HUES48 (cell line): ENCODE data around the gene NOM1.
"Not testable (repeated sequence)": the region's sequence is repeated elsewhere in the genome, so short reads cannot be mapped to it uniquely, and the experiment has no call there.

Experiments
- H3K27ac ChIP-seq: one replicate; pipeline ENCODE4 v1.7.0; 2013; ENCODE audit warnings: low read depth, low read length, inconsistent platforms
- H3K27me3 ChIP-seq: 2 replicates; pipeline ENCODE4 v1.6.1; 2013; ENCODE audit warnings: mild to moderate bottlenecking, low read length; ENCODE audit not compliant: control insufficient read depth, insufficient read depth
- H3K36me3 ChIP-seq: 2 replicates; pipeline ENCODE4 v1.6.1; 2013; ENCODE audit warnings: low read length; ENCODE audit not compliant: control insufficient read depth, insufficient read depth
- H3K4me1 ChIP-seq: 2 replicates; pipeline ENCODE4 v1.6.1; 2013; ENCODE audit warnings: mild to moderate bottlenecking, low read length; ENCODE audit not compliant: control insufficient read depth, insufficient read depth
- H3K4me3 ChIP-seq: 2 replicates; pipeline ENCODE4 v1.5.1; 2013; ENCODE audit warnings: mild to moderate bottlenecking, low read depth, low read length
- H3K9ac ChIP-seq: 2 replicates; pipeline ENCODE4 v1.6.1; 2013; ENCODE audit warnings: mild to moderate bottlenecking, low read depth, low read length, moderate library complexity
- H3K9me3 ChIP-seq: 2 replicates; pipeline ENCODE4 v1.6.1; 2013; ENCODE audit warnings: low read length; ENCODE audit not compliant: control insufficient read depth, insufficient read depth

The NOM1 gene

DNA sequence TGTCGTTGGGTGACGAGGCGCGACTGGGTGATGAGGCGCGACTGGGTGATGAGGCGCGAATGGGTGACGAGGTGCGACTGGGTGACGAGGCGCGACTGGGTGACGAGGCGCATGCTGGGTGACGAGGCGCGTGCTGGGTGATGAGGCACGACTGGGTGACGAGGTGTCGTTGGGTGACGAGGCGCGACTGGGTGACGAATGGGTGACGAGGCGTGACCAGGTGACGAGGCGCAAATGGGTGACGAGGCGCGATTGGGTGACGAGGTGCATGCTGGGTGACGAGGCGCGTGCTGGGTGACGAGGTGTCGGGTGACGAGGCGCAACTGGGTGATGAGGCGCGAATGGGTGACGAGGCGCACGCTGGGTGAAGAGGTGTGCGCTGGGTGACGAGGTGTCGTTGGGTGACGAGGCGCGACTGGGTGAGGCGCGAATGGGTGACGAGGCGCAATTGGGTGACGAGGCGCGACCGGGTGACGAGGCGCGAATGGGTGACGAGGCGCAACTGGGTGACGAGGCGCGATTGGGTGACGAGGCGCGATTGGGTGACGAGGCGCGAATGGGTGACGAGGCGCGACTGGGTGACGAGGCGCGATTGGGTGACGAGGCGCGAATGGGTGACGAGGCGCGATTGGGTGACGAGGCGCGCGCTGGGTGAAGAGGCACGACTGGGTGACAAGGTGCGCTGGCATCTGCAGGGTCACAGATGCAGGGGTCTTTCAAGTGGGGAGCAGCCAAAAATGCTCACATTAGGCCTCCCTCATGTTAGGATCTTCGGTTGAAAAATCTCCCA, 7.9 kb upstream of the NOM1 start:
- Histone ChIP-seq H3K27me3 (peaks cover 6% of the 10 kb centered on the region), H3K4me3 (no peak overlapping the region), H3K36me3 (no peaks in the 10 kb centered on the region), H3K4me1 (no peaks in the 10 kb centered on the region), H3K27ac (no peak overlapping the region), H3K9ac (no peak overlapping the region), H3K9me3 (no peaks in the 10 kb centered on the region)

DNA sequence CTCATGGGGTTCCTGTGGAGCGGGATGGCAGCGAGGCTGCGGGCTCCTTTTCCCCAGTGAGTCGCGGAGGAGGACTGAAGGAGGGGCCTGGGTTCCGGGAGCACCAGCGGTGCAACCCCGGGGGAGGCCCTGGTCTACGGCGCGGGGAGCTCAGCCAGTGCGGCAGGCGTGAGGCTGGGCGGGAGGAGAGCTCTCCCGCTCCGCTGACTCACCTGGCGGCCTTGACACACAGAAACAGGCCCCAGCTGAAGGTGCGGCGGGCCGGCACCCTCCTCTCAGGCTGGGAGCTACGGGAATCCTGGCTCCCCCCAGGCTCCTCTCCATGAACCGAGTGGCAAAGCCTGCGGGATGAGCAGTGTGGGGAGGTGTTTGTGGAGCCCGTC, 6.8 kb upstream of the NOM1 start:
- peaks cover 6% of the 10 kb centered on the region for H3K27me3 ChIP-seq
- no peaks in the 10 kb centered on the region for H3K4me1 ChIP-seq
- no peak overlapping the region for H3K4me3 ChIP-seq
- no peaks in the 10 kb centered on the region for H3K36me3 ChIP-seq
- no peak overlapping the region for H3K9ac ChIP-seq
- H3K9me3 ChIP-seq = no peaks in the 10 kb centered on the region
- H3K27ac ChIP-seq = no peak overlapping the region

DNA sequence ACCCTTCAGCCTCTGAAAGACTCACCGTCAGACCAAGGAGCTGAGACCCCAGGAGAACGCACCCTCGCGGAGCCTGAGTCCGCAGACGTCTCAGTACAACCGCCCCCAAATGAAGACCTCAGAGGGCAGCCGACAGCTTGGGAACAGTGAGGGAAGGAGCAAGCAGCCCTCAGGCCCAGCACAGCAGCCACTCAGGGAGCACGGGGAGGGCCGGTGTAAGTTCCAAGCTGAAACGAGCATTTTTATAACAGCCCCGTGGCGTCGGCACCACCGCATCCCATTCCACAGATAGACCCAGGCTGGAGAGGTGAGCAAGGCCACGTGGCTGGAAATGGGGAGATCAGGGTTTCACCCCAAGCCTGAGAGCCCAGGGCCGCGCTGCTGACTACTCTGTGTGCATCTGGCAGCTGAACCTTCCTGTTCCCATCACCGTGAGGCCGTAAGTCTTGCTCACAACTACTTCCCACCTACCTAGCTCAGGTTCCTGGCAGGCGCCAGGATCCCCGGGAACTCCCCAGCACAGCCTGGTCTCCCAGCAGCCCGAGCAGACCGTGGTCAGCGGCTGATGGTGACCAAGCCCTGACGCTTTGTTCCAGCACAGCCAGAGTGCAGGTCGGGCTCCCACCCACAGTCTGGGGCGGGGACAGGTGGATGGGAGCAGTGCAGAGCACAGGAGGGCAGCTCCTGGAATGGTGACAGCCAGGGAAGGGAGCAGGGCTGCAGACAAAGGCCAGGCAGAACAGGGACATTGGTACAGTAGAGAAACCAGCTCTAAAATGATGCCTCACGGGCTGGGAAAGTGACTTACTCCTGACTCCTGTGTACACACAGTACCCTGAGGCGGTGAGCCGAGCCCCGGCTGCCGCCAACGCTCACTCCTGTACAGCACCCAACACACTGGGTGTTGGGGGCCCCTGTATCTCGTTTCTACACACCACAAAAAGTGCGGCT, 6.1 kb upstream of the NOM1 start:
- Histone ChIP-seq H3K4me3 (no peak overlapping the region), H3K4me1 (no peaks in the 10 kb centered on the region), H3K27ac (no peak overlapping the region), H3K27me3 (peaks cover 6% of the 10 kb centered on the region), H3K9me3 (no peaks in the 10 kb centered on the region), H3K36me3 (no peaks in the 10 kb centered on the region), H3K9ac (no peak overlapping the region)

DNA sequence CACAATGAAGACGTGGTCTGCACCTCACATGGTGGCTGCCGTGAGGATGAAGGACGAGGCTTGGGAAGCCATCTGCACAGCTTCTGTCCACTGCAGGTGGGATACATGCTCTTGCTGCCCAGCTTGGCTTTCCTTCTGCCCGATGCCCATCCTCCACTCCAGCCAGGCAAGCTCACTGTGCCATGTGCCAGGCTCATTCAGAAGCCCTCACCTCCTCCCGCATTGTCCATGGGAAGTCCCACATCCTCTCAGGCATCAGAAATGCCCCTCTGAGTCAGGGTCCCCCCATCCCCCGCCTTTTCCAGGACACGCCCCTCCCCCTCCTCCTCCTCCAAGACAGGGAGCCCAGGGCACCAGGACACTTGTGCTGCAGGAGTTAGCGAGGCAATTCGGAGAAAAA, 4.6 kb upstream of the NOM1 start:
- no peaks in the 10 kb centered on the region for H3K9me3 ChIP-seq
- H3K27me3 ChIP-seq = peaks cover 6% of the 10 kb centered on the region
- no peak overlapping the region for H3K9ac ChIP-seq
- H3K36me3 ChIP-seq = no peaks in the 10 kb centered on the region
- no peaks in the 10 kb centered on the region for H3K4me1 ChIP-seq
- H3K4me3 ChIP-seq = no peak overlapping the region
- no peak overlapping the region for H3K27ac ChIP-seq

DNA sequence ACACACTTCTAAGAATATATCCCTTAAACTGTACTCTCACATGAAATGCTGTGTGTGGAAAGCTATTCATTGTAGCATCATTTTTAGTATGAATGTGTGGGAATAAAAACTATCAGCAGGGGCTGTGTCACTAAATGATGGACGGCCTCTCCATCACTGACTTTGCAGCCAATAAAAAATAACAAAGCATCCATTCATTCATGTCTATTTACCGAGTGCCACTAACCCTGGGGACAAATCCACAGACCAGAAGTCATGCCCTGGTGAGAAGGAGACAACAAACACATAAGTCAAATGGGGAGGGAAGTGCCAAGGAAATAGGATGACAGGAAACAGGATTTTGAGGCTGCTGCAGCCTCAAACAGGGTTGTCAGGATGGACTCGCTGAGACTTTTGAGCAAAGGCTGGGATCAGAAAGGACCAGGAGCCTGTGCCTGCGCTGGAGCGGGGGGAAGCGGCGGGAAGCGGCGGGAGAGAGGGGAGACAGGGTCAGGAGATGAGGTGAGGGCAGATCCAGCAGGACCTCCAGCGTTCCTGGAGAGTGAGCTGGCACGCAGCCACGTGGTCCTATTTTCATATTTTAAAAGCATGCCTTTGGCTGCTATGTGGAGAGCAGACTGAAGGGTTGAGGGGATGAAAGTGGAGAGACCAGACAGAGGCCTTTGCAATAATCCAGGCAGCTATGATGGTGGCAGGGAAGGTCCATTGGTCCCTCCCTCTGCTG, 2.2 kb upstream of the NOM1 start:
- H3K4me3 ChIP-seq = no peak overlapping the region
- H3K36me3 ChIP-seq = peaks cover 4% of the 10 kb centered on the region
- H3K4me1 ChIP-seq = peaks cover 9% of the 10 kb centered on the region; the same call in 1 of the 2 replicates
- H3K27ac ChIP-seq = no peak overlapping the region
- H3K9me3 ChIP-seq = no peaks in the 10 kb centered on the region
- no peak overlapping the region for H3K9ac ChIP-seq
- H3K27me3 ChIP-seq = peaks cover 6% of the 10 kb centered on the region

DNA sequence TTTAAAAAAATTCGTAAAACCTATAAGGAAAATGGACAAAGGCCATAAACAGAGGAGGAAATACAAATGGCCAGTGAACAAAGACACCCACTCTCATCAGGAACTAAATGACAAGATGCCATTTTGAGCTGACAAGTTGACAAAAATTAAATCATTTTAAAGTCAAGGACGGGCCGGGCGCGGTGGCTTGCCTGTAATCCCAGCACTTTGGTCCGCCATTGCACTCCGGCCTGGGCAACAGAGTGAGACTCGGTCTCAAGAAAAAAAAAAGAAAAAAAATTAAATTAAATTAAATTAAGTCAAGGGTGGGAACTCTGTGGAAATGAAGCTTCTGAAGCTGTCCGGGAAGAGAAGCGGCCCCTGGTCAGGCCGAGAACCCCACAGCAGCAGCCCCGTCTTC, 1.2 kb upstream of the NOM1 start:
- H3K27me3 ChIP-seq = peaks cover 6% of the 10 kb centered on the region; the same call in 1 of the 2 replicates
- peaks cover 15% of the 10 kb centered on the region for H3K36me3 ChIP-seq
- H3K9me3 ChIP-seq = no peaks in the 10 kb centered on the region
- H3K9ac ChIP-seq = no peak overlapping the region
- H3K4me3 ChIP-seq = no peak overlapping the region
- H3K27ac ChIP-seq = no peak overlapping the region
- peaks cover 14% of the 10 kb centered on the region; the same call in 1 of the 2 replicates for H3K4me1 ChIP-seq

DNA sequence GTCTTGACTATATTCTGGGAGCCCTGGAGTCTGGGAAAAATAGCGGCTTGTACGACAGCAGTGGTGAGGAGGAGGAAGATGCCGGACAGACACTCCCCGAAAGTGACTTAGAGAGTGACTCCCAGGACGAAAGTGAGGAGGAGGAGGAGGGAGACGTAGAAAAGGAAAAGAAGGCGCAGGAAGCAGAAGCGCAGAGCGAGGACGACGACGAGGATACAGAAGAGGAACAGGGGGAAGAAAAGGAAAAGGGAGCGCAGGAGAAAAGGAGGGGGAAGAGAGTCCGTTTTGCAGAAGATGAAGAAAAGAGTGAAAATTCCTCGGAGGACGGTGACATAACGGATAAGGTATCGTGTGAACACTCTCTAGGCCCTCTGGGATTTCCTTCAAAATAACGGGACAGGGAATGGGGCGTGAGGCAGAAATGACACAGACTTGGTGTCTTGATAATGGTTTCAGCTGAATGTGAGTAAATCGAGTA, 908 bp downstream of the NOM1 start:
- Histone ChIP-seq H3K27me3 (no peaks in the 10 kb centered on the region), H3K36me3 (peaks cover 36% of the 10 kb centered on the region), H3K27ac (no peak overlapping the region), H3K9me3 (no peaks in the 10 kb centered on the region), H3K4me1 (peaks cover 14% of the 10 kb centered on the region; the same call in 1 of the 2 replicates), H3K9ac (peak overlapping the region; percentile 96), H3K4me3 (peak overlapping the region; percentile 98)

DNA sequence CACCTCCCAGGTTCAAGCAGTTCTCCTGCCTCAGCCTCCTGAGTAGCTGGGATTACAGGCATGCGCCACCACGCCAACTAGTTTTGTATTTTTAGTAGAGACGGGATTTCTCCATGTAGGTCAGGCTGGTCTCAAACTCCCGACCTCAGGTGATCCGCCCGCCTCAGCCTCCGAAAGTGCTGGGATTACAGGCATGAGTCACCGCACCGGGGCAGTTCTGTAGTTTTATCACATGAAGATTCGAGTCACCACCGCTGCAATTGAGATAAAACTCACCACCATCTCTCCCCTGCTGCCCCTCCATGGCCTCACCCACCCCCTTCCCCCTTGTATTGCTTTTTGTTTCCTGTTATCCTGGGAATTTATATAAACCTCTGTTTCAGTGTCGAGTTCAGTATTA, 3.7 kb downstream of the NOM1 start:
- H3K9me3 ChIP-seq, H3K9ac ChIP-seq, H3K27ac ChIP-seq, H3K27me3 ChIP-seq, H3K4me3 ChIP-seq: not testable (repeated sequence)
- H3K36me3 ChIP-seq = peaks cover 58% of the 10 kb centered on the region
- peaks cover 14% of the 10 kb centered on the region; the same call in 1 of the 2 replicates for H3K4me1 ChIP-seq

DNA sequence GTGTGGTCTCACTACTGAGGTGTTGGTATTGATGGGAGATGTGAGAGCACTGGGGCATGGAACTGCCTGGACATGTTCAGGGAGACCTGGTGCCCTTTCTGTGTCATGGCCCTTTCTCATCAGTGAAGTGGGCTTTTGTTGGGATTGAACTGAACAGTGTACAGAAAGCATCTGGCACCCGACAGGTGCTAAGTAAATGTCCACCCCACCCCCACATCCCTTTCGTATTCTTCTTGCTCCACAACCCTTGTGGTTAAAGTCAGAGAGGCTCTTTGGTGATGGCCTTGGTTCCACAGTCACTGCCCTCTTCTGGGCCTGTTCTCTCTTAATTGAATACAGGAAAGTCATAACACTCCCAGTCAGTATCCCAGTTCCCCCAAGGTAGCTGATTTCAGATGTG, 5.4 kb downstream of the NOM1 start:
- no peak overlapping the region for H3K27ac ChIP-seq
- H3K9ac ChIP-seq = no peak overlapping the region
- H3K36me3 ChIP-seq = peaks cover 72% of the 10 kb centered on the region

DNA sequence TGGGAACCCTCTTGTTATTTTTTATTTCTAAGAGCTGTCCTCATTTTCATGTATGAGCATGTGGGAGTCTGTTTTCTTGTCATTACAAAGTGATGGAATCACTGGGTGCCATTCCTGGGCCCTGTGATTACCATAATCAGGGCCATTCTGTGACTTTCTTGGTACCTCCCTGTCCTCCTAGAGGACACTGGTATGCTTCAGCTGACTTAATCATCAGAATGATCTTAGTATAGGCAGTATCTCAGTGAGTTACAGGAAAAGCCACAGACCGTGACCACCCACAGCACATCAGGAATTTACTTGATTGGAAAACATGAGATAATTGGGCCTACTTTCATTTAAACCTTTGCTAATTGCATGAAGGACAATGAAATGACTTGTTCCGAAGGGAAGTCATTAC, 7.2 kb downstream of the NOM1 start:
- no peak overlapping the region for H3K4me3 ChIP-seq
- no peaks in the 10 kb centered on the region for H3K27me3 ChIP-seq
- H3K9me3 ChIP-seq = no peaks in the 10 kb centered on the region
- H3K36me3 ChIP-seq = peaks cover 90% of the 10 kb centered on the region
- peaks cover 9% of the 10 kb centered on the region; the same call in 1 of the 2 replicates for H3K4me1 ChIP-seq
- no peak overlapping the region for H3K9ac ChIP-seq
- no peak overlapping the region for H3K27ac ChIP-seq

More for the DNA sequence above, 5.4 kb downstream of the NOM1 start:
- no peaks in the 10 kb centered on the region for H3K27me3 ChIP-seq
- H3K4me1 ChIP-seq = peaks cover 14% of the 10 kb centered on the region; the same call in 1 of the 2 replicates
- H3K9me3 ChIP-seq = no peaks in the 10 kb centered on the region
- H3K4me3 ChIP-seq = no peak overlapping the region
